ENCODE measurements around the gene CNPY2. TPM values are rescaled to one million over a fixed set of nuclear protein-coding genes. Genes with fewer than 3 reads are reported as not detected.

CNPY2 gene
- total RNA-seq, 1 experiment from 2014 or later, result 193 TPM

GRCh38 chr12:56333679-56334489 lies 18.1 kb upstream of the CNPY2 start, which contains the start of gene PAN2 (continued):
- TF ChIP-seq ZSCAN18 (CRISPR knock-in tag; IDR thresholded peaks at IDR 0.05) (no peak), ZNF219 (CRISPR knock-in tag; IDR thresholded peaks at IDR 0.05; ENCODE audit: borderline replicate concordance) (no peak), IRF1 (CRISPR knock-in tag; IDR thresholded peaks at IDR 0.05) (no peak), ELF4 (CRISPR knock-in tag; IDR thresholded peaks at IDR 0.05; ENCODE audit: low read depth) (no peak), CREM (CRISPR knock-in tag; IDR thresholded peaks at IDR 0.05) (peak; percentile 83), FOXP4 (CRISPR knock-in tag; IDR thresholded peaks at IDR 0.05) (no peak), SMAD3 (CRISPR knock-in tag; IDR thresholded peaks at IDR 0.05; ENCODE audit: borderline replicate concordance) (no peak), ZNF281 (CRISPR knock-in tag; IDR thresholded peaks at IDR 0.05) (no peak), ZNF317 (CRISPR knock-in tag; IDR thresholded peaks at IDR 0.05; ENCODE audit: borderline replicate concordance, low read depth) (no peak), E2F4 (CRISPR knock-in tag; IDR thresholded peaks at IDR 0.05; ENCODE audit: borderline replicate concordance, low read depth) (no peak), ARID4B (CRISPR knock-in tag; IDR thresholded peaks at IDR 0.05; ENCODE audit: borderline replicate concordance) (no peak), JAZF1 (CRISPR knock-in tag; IDR thresholded peaks at IDR 0.05) (no peak), SP1 (CRISPR knock-in tag; conservative IDR thresholded peaks at IDR 0.05) (no peak), MAX (CRISPR knock-in tag; IDR thresholded peaks at IDR 0.05) (peak; percentile 48), ERG (CRISPR knock-in tag; IDR thresholded peaks at IDR 0.05) (no peak), NFE2L1 (CRISPR knock-in tag; IDR thresholded peaks at IDR 0.05) (no peak), CDX4 (CRISPR knock-in tag; IDR thresholded peaks at IDR 0.05; ENCODE audit: borderline replicate concordance) (no peak), CTCF (IDR thresholded peaks at IDR 0.05) (0 out of 2 replicates have a peak, but pooled peaks have one; percentile 24), IRF2 (CRISPR knock-in tag; IDR thresholded peaks at IDR 0.05; ENCODE audit: borderline replicate concordance, low read depth) (no peak), FOXK1 (CRISPR knock-in tag; IDR thresholded peaks at IDR 0.05) (no peak)

Data from WTC11 (cell line).